Stimulated activated CD4-positive, alpha-beta T cell treated with anti-CD3 and anti-CD28 coated beads, Interleukin-1b, Interleukin-23, amount 100 ng/mL, for 4 hours (primary cell): ENCODE measurements around the gene NAIF1.
"Not testable (repeated sequence)": the region's sequence is repeated elsewhere in the genome, so short reads cannot be mapped to it uniquely, and the experiment has no call there.

Experiments
- DNase-seq, 2 donors: peaks; one replicate each; pipeline ENCODE4 v3.0.0-alpha.2; 2020; ENCODE audit warnings: low read depth in 2 of 2

NAIF1 gene

GRCh38 chr9:128062279-128062678 lies 4.8 kb downstream of the NAIF1 start:
- no peak for DNase-seq

GRCh38 chr9:128061275-128061960 lies 5.7 kb downstream of the NAIF1 start:
- no peak for DNase-seq

GRCh38 chr9:128059365-128059983 lies 7.6 kb downstream of the NAIF1 start:
- DNase-seq = no peak

- no peak for DNase-seq
Observed at GRCh38 chr9:128057724-128058409, 9.3 kb downstream of the NAIF1 start.

GRCh38 chr9:128056887-128057723 lies 10.0 kb downstream of the NAIF1 start:
- DNase-seq = no peak

GRCh38 chr9:128056086-128056485 lies 11.0 kb downstream of the NAIF1 start:
- DNase-seq = no peak

- no peak for DNase-seq
Observed at GRCh38 chr9:128055344-128056040, 11.6 kb downstream of the NAIF1 start.

GRCh38 chr9:128054087-128054486 lies 13.0 kb downstream of the NAIF1 start:
- no peak for DNase-seq

GRCh38 chr9:128053560-128053959 lies 13.6 kb downstream of the NAIF1 start:
- no peak for DNase-seq

GRCh38 chr9:128051932-128052709 lies 15.0 kb downstream of the NAIF1 start:
- DNase-seq = no peak

- DNase-seq = no peak
Observed at GRCh38 chr9:128049843-128050242, 17.3 kb downstream of the NAIF1 start.

GRCh38 chr9:128048663-128049062 lies 18.5 kb downstream of the NAIF1 start:
- no peak for DNase-seq

GRCh38 chr9:128047231-128047630 lies 19.9 kb downstream of the NAIF1 start:
- DNase-seq = no peak

GRCh38 chr9:128045831-128046230 lies 21.3 kb downstream of the NAIF1 start:
- DNase-seq = no peak

- DNase-seq = not testable (repeated sequence)
Observed at GRCh38 chr9:128045409-128045808, 21.7 kb downstream of the NAIF1 start.

- DNase-seq = no peak
Observed at GRCh38 chr9:128043467-128043868, 23.7 kb downstream of the NAIF1 start.

GRCh38 chr9:128042043-128042442 lies 25.1 kb downstream of the NAIF1 start:
- no peak for DNase-seq

GRCh38 chr9:128040783-128041182 lies 26.3 kb downstream of the NAIF1 start:
- not testable (repeated sequence) for DNase-seq

- DNase-seq = not testable (repeated sequence)
Observed at GRCh38 chr9:128036522-128036921, 30.6 kb downstream of the NAIF1 start.

GRCh38 chr9:128034821-128035652 lies 32.1 kb downstream of the NAIF1 start:
- peak in 1 of 2 donors; percentile 58 for DNase-seq
